Measurements from ENCODE around the gene CDC25C. TPM values are rescaled to one million over a fixed set of nuclear protein-coding genes. Genes with fewer than 3 reads are reported as not detected.
A peak's percentile ranks its signal among the peaks of the same experiment; 100 is the strongest.

CDC25C gene
- total and polyA plus RNA-seq, 9 of the 15 experiments (the other 6 are each of a cell fraction or from before 2014, with no cell fraction given), result 19.1 to 63.7 (median 31.9) TPM

GRCh38 chr5:138331449-138332368, at the start of gene CDC25C (continued):
- TF ChIP-seq THAP12 (CRISPR knock-in tag; IDR thresholded peaks at IDR 0.05), result peak; percentile 78; the same call in 1 of the 2 replicates
- TF ChIP-seq TAF15 (IDR thresholded peaks at IDR 0.05; ENCODE audit: low read depth, low read length), result no peak
- peak; percentile 75 to 89; a peak in 2 of 4 replicates for TF ChIP-seq SIN3A (IDR thresholded peaks at IDR 0.05; ENCODE audit: borderline replicate concordance in 2 of 2, control insufficient read depth in 1 of 2, low read depth in 2 of 2, low read length in 2 of 2)
- no peak for TF ChIP-seq KAT7 (CRISPR knock-in tag; IDR thresholded peaks at IDR 0.05; ENCODE audit: borderline replicate concordance)
- TF ChIP-seq ZNF444 (CRISPR knock-in tag; IDR thresholded peaks at IDR 0.05), result no peak
- TF ChIP-seq FOXO4 (CRISPR knock-in tag; IDR thresholded peaks at IDR 0.05), result no peak
- TF ChIP-seq E2F6 (IDR thresholded peaks at IDR 0.05; ENCODE audit: borderline replicate concordance in 1 of 2, extremely low read depth in 1 of 2, insufficient read depth in 1 of 2, insufficient read length in 1 of 2, low read depth in 1 of 2, low read length in 1 of 2, poor library complexity in 1 of 2, severe bottlenecking in 1 of 2), result peak; percentile 44 to 74
- TF ChIP-seq SMARCA4 (IDR thresholded peaks at IDR 0.05), result no peak
- no peak for TF ChIP-seq PCBP1 (IDR thresholded peaks at IDR 0.05; ENCODE audit: low read depth, low read length, poor library complexity, severe bottlenecking)
- TF ChIP-seq RBM25 (IDR thresholded peaks at IDR 0.05; ENCODE audit: low read depth, low read length, severe bottlenecking), result peak; percentile 92
- TF ChIP-seq MITF (IDR thresholded peaks at IDR 0.05), result no peak
- peak; percentile 38; the same call in 1 of the 2 replicates for TF ChIP-seq ZBTB1 (CRISPR knock-in tag; IDR thresholded peaks at IDR 0.05; ENCODE audit: borderline replicate concordance, low read depth)
- no peak for TF ChIP-seq PTBP1 (IDR thresholded peaks at IDR 0.05; ENCODE audit: low read depth, low read length)
- TF ChIP-seq ZKSCAN8 (CRISPR knock-in tag; IDR thresholded peaks at IDR 0.05), result no peak

All from K562 (cell line).